ENCODE data around the gene HMGB4. TPM values are rescaled to one million over a fixed set of nuclear protein-coding genes. Genes with fewer than 3 reads are reported as not detected.

Gene HMGB4
- total RNA-seq, 1 experiment from 2014 or later: not detected

DNA sequence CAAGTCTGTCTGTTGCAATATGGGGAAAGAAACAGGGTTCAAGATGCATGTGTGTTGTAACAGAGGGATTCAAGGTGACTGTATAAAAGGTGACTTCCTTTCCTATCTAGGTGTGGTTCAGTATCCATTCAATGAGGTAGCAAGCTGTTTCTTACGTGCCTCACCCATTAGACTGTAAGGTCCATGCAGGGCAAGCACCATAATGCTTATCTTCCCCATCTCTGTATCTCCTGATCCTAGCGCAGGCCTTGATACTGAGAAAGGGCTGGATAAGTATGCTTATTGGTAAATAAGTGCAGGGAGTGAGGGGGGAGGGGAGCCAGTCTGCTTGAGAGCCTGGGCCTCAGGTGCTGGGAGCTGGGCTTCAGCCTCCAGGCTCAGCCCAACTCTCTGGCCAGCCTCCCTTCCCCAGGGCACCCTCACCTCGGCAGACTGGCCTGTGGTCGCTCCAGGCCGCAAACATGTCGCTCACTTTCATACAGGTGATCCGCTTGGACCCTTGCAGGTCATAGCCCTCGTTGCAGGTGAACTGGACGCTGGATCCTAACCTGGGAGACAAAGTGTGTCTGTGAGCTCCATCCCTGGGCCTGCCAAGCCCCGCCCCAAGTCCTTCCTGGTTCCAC lies 44.5 kb upstream of the HMGB4 start:
- BruUV-seq (replicated peaks): no TSS peak
- H3K36me3 Mint-ChIP-seq (ENCODE audit: insufficient read depth, unreplicated experiment): no peaks in the 10 kb centered on the region
- peaks cover 20% of the 10 kb centered on the region for H3K27me3 Mint-ChIP-seq (ENCODE audit: unreplicated experiment)
- no peaks in the 10 kb centered on the region for H3K4me1 Mint-ChIP-seq (ENCODE audit: low read depth, unreplicated experiment)
- DNase-seq: no peak
- TF ChIP-seq, protein P1, sequence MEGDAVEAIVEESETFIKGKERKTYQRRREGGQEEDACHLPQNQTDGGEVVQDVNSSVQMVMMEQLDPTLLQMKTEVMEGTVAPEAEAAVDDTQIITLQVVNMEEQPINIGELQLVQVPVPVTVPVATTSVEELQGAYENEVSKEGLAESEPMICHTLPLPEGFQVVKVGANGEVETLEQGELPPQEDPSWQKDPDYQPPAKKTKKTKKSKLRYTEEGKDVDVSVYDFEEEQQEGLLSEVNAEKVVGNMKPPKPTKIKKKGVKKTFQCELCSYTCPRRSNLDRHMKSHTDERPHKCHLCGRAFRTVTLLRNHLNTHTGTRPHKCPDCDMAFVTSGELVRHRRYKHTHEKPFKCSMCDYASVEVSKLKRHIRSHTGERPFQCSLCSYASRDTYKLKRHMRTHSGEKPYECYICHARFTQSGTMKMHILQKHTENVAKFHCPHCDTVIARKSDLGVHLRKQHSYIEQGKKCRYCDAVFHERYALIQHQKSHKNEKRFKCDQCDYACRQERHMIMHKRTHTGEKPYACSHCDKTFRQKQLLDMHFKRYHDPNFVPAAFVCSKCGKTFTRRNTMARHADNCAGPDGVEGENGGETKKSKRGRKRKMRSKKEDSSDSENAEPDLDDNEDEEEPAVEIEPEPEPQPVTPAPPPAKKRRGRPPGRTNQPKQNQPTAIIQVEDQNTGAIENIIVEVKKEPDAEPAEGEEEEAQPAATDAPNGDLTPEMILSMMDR (IDR thresholded peaks at IDR 0.05; ENCODE audit: unreplicated experiment): no peak
- peaks cover 6% of the 10 kb centered on the region for H3K9me3 Mint-ChIP-seq (ENCODE audit: low read depth, unreplicated experiment)
- intact Hi-C loops (cut with micrococcal nuclease; ENCODE audit: unreplicated experiment): no loop called here
- no peak overlapping the region for H3K27ac Mint-ChIP-seq (ENCODE audit: unreplicated experiment)
- CTCF ChIA-PET: no interaction called here
- H3K4me3 Mint-ChIP-seq (ENCODE audit: low read depth, unreplicated experiment): no peak overlapping the region

DNA sequence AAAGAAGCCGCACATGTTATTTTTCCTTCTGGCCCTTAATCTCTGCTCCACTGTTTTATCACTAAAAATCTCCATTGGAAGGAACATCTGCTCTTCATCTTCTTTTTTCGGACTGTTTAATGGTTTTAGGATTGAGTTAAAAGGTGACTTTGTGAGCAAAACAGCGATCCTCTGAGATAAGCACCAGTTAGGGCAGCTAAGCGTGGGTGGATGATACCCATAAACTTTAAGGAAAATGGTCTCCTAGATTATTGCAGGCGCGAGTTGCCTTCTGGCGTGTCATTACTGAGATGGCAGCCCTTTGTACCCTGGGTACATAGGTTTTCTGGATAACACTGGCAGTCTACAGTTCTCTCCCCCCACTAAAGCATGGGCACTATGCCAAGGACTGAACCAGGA lies 44.0 kb upstream of the HMGB4 start:
- TF ChIP-seq, protein P1 (IDR thresholded peaks at IDR 0.05; ENCODE audit: unreplicated experiment): no peak
- Mint-ChIP-seq H3K4me1 (ENCODE audit: low read depth, unreplicated experiment) (no peaks in the 10 kb centered on the region), H3K36me3 (ENCODE audit: insufficient read depth, unreplicated experiment) (no peaks in the 10 kb centered on the region), H3K27me3 (ENCODE audit: unreplicated experiment) (peaks cover 15% of the 10 kb centered on the region), H3K4me3 (ENCODE audit: low read depth, unreplicated experiment) (no peak overlapping the region), H3K27ac (ENCODE audit: unreplicated experiment) (no peak overlapping the region), H3K9me3 (ENCODE audit: low read depth, unreplicated experiment) (peaks cover 4% of the 10 kb centered on the region)
- CTCF ChIA-PET: no interaction called here
- intact Hi-C loops (cut with micrococcal nuclease; ENCODE audit: unreplicated experiment): no loop called here
- BruUV-seq (replicated peaks): no TSS peak
- no peak for DNase-seq

GRCh38 chr1:33820804-33821203 lies 43.1 kb upstream of the HMGB4 start:
- no TSS peak for BruUV-seq (replicated peaks)

GRCh38 chr1:33821291-33821690 lies 42.6 kb upstream of the HMGB4 start:
- H3K4me3 Mint-ChIP-seq (ENCODE audit: low read depth, unreplicated experiment): no peak overlapping the region
- no peaks in the 10 kb centered on the region for H3K36me3 Mint-ChIP-seq (ENCODE audit: insufficient read depth, unreplicated experiment)
- no TSS peak for BruUV-seq (replicated peaks)
- no peak overlapping the region for H3K27ac Mint-ChIP-seq (ENCODE audit: unreplicated experiment)
- intact Hi-C loops (cut with micrococcal nuclease; ENCODE audit: unreplicated experiment): no loop called here
- CTCF ChIA-PET: no interaction called here
- TF ChIP-seq, protein P1 (IDR thresholded peaks at IDR 0.05; ENCODE audit: unreplicated experiment): no peak
- H3K4me1 Mint-ChIP-seq (ENCODE audit: low read depth, unreplicated experiment): no peaks in the 10 kb centered on the region
- H3K9me3 Mint-ChIP-seq (ENCODE audit: low read depth, unreplicated experiment): peaks cover 3% of the 10 kb centered on the region
- no peak for DNase-seq
- H3K27me3 Mint-ChIP-seq (ENCODE audit: unreplicated experiment): peaks cover 7% of the 10 kb centered on the region

More at GRCh38 chr1:33820804-33821203, 43.1 kb upstream of the HMGB4 start:
- intact Hi-C loops (cut with micrococcal nuclease; ENCODE audit: unreplicated experiment): no loop called here
- no peak overlapping the region for H3K27ac Mint-ChIP-seq (ENCODE audit: unreplicated experiment)
- DNase-seq: no peak
- H3K9me3 Mint-ChIP-seq (ENCODE audit: low read depth, unreplicated experiment): peaks cover 3% of the 10 kb centered on the region
- TF ChIP-seq, protein P1 (IDR thresholded peaks at IDR 0.05; ENCODE audit: unreplicated experiment): no peak
- H3K4me1 Mint-ChIP-seq (ENCODE audit: low read depth, unreplicated experiment): no peaks in the 10 kb centered on the region
- H3K27me3 Mint-ChIP-seq (ENCODE audit: unreplicated experiment): peaks cover 7% of the 10 kb centered on the region
- H3K4me3 Mint-ChIP-seq (ENCODE audit: low read depth, unreplicated experiment): no peak overlapping the region
- H3K36me3 Mint-ChIP-seq (ENCODE audit: insufficient read depth, unreplicated experiment): no peaks in the 10 kb centered on the region
- CTCF ChIA-PET: no interaction called here
